DOHH2 (cell line): Measurements from ENCODE around the gene SSU72.

ENCODE experiments used
- H3F3A ChIP-seq: fragments of 200-600 bp; sonication (generic), shearing (Covaris generic); 2 replicates; pipeline ENCODE4 v1.6.0; 2016; ENCODE audit warnings: antibody characterized with exemption, mild to moderate bottlenecking; ENCODE audit not compliant: control insufficient read depth, insufficient read depth
- H3K27ac ChIP-seq: fragments of 200-600 bp; sonication (generic); 2 replicates; pipeline ENCODE4 v1.5.1; 2014; ENCODE audit warnings: low read depth, mild to moderate bottlenecking, low read length, moderate library complexity
- H3K27me3 ChIP-seq: fragments of 200-600 bp; sonication (generic); 2 replicates; pipeline ENCODE4 v1.6.1; 2014; ENCODE audit warnings: mild to moderate bottlenecking, low read length, mixed read lengths; ENCODE audit not compliant: control insufficient read depth
- H3K36me3 ChIP-seq: fragments of 200-600 bp; sonication (generic); 2 replicates; pipeline ENCODE4 v1.6.1; 2014; ENCODE audit warnings: mild to moderate bottlenecking, low read length, moderate library complexity, mixed read lengths; ENCODE audit not compliant: control insufficient read depth
- H3K4me1 ChIP-seq: fragments of 200-600 bp; sonication (generic); 2 replicates; pipeline ENCODE4 v1.6.1; 2014; ENCODE audit warnings: mild to moderate bottlenecking, low read length, mixed read lengths; ENCODE audit not compliant: control insufficient read depth
- H3K4me2 ChIP-seq: fragments of 200-600 bp; sonication (generic); 2 replicates; pipeline ENCODE4 v1.6.0; 2014; ENCODE audit warnings: mild to moderate bottlenecking, low read length, moderate library complexity
- H3K4me3 ChIP-seq: fragments of 200-600 bp; sonication (generic); 2 replicates; pipeline ENCODE4 v1.5.1; 2014; ENCODE audit warnings: mild to moderate bottlenecking, low read length, mixed read lengths
- H3K79me2 ChIP-seq: fragments of 200-600 bp; sonication (generic); 2 replicates; pipeline ENCODE4 v1.6.1; 2014; ENCODE audit warnings: mild to moderate bottlenecking, low read length, mixed read lengths; ENCODE audit not compliant: control insufficient read depth
- H3K9me2 ChIP-seq: fragments of 200-600 bp; sonication (generic); replicated peaks from 2 replicates; pipeline ENCODE4 v1.6.1; 2014; ENCODE audit warnings: mild to moderate bottlenecking, low read length, mixed read lengths; ENCODE audit not compliant: control insufficient read depth
- H3K9me3 ChIP-seq: fragments of 200-600 bp; sonication (generic); 2 replicates; pipeline ENCODE4 v1.6.1; 2014; ENCODE audit warnings: antibody characterized with exemption, low read length, mixed read lengths; ENCODE audit not compliant: control insufficient read depth, insufficient read depth
- H4K20me1 ChIP-seq: fragments of 200-600 bp; sonication (generic); 2 replicates; pipeline ENCODE4 v1.6.0; 2014; ENCODE audit warnings: low read depth, mild to moderate bottlenecking, antibody characterized with exemption, low read length, moderate library complexity; ENCODE audit not compliant: control insufficient read depth, insufficient read depth
- EZH2phosphoT487 ChIP-seq: fragments of 200-600 bp; sonication (generic); IDR thresholded peaks from 2 replicates; pipeline ENCODE4 v1.6.1; 2017; ENCODE audit warnings: borderline replicate concordance, mild to moderate bottlenecking, antibody characterized with exemption, low read length, moderate library complexity, mixed read lengths
- TF ChIP-seq, protein P1 (sequence below): fragments of 200-600 bp; sonication (generic); IDR thresholded peaks from one replicate; pipeline ENCODE4 v1.5.1; 2014; ENCODE audit warnings: antibody characterized with exemption, mild to moderate bottlenecking, low read depth, low read length; ENCODE audit not compliant: poor library complexity, severe bottlenecking

The SSU72 gene

DNA sequence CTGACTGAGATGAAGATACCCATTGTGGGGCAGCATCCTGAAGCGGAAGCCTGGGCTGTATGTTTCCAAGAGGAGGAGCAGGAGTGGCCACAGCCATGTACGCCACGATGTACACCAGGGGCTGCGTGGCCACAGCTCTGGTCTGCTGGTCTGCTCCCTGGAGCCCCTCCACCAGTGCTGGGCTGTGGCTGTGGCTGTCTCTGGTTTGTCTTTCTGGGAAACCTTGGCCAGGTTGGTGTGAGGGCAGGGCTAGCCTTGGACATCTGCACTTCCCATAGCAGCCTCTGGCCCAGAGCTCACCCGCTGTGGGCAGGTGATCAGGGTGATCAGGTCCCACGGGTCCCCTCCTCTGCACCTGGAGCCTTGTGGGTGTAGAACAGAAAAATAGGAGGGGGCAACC lies 43.3 kb upstream of the SSU72 start:
- Histone ChIP-seq H3K4me2 (no peak overlapping the region), H3K4me1 (peaks cover 23% of the 10 kb centered on the region), H3K27me3 (no peaks in the 10 kb centered on the region), H3K36me3 (peaks cover 3% of the 10 kb centered on the region), H3K79me2 (peaks cover 25% of the 10 kb centered on the region), H3K4me3 (no peak overlapping the region), H3F3A (no peaks in the 10 kb centered on the region; the same call in 1 of the 2 replicates), H3K9me3 (no peaks in the 10 kb centered on the region), H3K27ac (no peak overlapping the region), H4K20me1 (peaks cover 7% of the 10 kb centered on the region; the same call in 1 of the 2 replicates), H3K9me2 (no peaks in the 10 kb centered on the region)
- TF ChIP-seq EZH2phosphoT487 = no peak
- TF ChIP-seq, protein P1, sequence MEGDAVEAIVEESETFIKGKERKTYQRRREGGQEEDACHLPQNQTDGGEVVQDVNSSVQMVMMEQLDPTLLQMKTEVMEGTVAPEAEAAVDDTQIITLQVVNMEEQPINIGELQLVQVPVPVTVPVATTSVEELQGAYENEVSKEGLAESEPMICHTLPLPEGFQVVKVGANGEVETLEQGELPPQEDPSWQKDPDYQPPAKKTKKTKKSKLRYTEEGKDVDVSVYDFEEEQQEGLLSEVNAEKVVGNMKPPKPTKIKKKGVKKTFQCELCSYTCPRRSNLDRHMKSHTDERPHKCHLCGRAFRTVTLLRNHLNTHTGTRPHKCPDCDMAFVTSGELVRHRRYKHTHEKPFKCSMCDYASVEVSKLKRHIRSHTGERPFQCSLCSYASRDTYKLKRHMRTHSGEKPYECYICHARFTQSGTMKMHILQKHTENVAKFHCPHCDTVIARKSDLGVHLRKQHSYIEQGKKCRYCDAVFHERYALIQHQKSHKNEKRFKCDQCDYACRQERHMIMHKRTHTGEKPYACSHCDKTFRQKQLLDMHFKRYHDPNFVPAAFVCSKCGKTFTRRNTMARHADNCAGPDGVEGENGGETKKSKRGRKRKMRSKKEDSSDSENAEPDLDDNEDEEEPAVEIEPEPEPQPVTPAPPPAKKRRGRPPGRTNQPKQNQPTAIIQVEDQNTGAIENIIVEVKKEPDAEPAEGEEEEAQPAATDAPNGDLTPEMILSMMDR = no peak

DNA sequence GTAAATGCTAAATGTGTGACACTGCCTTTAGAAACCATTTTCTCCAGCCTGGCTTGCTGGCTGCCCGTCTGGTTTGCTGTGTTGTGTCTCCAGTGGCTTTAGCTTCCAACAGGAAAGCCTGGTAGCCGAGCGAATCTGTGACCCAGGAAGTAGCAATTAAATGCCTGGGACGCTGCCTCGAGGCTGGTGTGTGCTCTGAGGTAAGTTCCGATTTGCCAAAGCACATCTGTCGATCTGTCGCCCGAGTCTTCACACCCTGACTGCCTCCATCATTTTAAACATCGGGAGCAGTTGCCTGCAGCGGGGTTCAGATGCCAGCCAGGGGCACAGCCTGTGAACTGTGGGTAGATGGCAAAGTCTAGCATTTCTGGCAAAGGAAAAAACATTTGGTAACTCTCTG lies 42.9 kb upstream of the SSU72 start:
- H3K9me2 ChIP-seq = no peaks in the 10 kb centered on the region
- TF ChIP-seq EZH2phosphoT487 = no peak
- TF ChIP-seq, protein P1 = no peak
- no peak overlapping the region for H3K27ac ChIP-seq
- H3K27me3 ChIP-seq = no peaks in the 10 kb centered on the region
- no peak overlapping the region for H3K4me3 ChIP-seq
- H3K36me3 ChIP-seq = peaks cover 3% of the 10 kb centered on the region
- H3K4me1 ChIP-seq = peaks cover 23% of the 10 kb centered on the region
- H3K79me2 ChIP-seq = peaks cover 25% of the 10 kb centered on the region
- H3K9me3 ChIP-seq = no peaks in the 10 kb centered on the region
- peaks cover 7% of the 10 kb centered on the region; the same call in 1 of the 2 replicates for H4K20me1 ChIP-seq
- H3F3A ChIP-seq = no peaks in the 10 kb centered on the region; the same call in 1 of the 2 replicates
- peak overlapping the region; percentile 99; the same call in 1 of the 2 replicates for H3K4me2 ChIP-seq

DNA sequence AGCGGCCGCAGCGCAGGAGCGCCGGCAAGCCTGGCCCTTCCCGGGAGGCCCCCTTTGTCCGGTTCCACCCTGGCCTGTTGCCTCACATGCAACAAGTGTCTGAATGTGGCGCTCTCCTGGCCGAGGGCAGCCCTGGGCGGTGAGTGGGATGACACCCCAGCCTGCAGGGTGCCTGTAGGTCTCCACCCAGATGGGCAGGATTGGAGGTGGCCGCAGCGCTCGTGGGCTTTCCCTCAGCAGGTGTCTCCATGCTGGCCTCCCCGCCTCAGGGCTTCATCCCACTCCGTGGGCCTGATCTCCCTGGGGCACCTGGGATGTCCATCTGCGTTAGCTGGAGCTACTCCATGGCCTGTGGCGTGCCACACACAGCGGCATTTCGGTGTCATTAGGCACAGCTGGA lies 42.2 kb upstream of the SSU72 start:
- no peak for TF ChIP-seq EZH2phosphoT487
- TF ChIP-seq, protein P1 = no peak
- no peaks in the 10 kb centered on the region for H3K27me3 ChIP-seq
- no peak overlapping the region for H3K27ac ChIP-seq
- H3K4me1 ChIP-seq = peaks cover 23% of the 10 kb centered on the region
- H3K4me3 ChIP-seq = peak overlapping the region; percentile 98
- peaks cover 7% of the 10 kb centered on the region; the same call in 1 of the 2 replicates for H4K20me1 ChIP-seq
- peaks cover 25% of the 10 kb centered on the region for H3K79me2 ChIP-seq
- no peaks in the 10 kb centered on the region for H3K9me2 ChIP-seq
- peak overlapping the region; percentile 99 for H3K4me2 ChIP-seq
- no peaks in the 10 kb centered on the region for H3K9me3 ChIP-seq
- H3K36me3 ChIP-seq = peaks cover 3% of the 10 kb centered on the region
- H3F3A ChIP-seq = no peaks in the 10 kb centered on the region; the same call in 1 of the 2 replicates
